SK-N-MC (cell line): ENCODE data around the gene HLA-DOA.

Source experiments
- EZH2 ChIP-seq: fragments of 200-600 bp; sonication (generic); IDR thresholded peaks from one replicate; pipeline ENCODE4 v1.6.1; 2017; ENCODE audit warnings: antibody characterized with exemption
- FOXP2 ChIP-seq: optimal IDR thresholded peaks from 2 replicates; pipeline ENCODE3; 2011; ENCODE audit warnings: mild to moderate bottlenecking, moderate library complexity; ENCODE audit not compliant: insufficient read depth; ENCODE audit errors: extremely low read length, control extremely low read depth
- POLR2AphosphoS5 ChIP-seq: IDR thresholded peaks from 2 replicates; pipeline ENCODE4 v1.6.1; 2012; ENCODE audit warnings: mild to moderate bottlenecking, low read depth, low read length, borderline replicate concordance

GRCh38 chr6:33015798-33016197, 6.4 kb upstream of the HLA-DOA start:
- TF ChIP-seq POLR2AphosphoS5 (no peak), EZH2 (no peak), FOXP2 (no peak)
